ENCODE results near the gene SEMA3A. TPM values are rescaled to one million over a fixed set of nuclear protein-coding genes. Genes with fewer than 3 reads are reported as not detected.

Gene SEMA3A
- polyA plus RNA-seq, 1 experiment: 6.8 TPM

DNA sequence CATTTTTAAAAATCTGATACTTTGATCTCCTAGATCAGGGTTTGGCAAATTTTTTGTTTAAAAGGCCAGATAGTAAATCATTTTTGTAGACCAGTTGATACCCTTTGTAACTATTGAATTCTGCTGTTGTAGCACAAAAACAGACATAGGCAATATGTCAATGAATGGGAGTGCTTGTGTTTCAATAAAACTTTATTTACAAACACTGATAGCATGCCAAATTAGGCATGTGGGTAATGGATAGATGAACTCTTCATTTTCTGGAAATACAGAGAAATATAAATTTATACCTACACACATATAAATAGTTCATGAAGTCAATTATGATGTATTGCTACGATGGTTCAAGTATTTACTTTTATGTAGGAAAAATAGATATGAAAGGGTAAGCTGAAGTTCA is 60.4 kb downstream of the SEMA3A start:
- H3K4me3 ChIP-seq (ENCODE audit: low read depth, low read length): no peak overlapping the region
- H3K36me3 ChIP-seq (ENCODE audit: control insufficient read depth, insufficient read depth, low read length): no peaks in the 10 kb centered on the region
- DNase-seq (ENCODE audit: low read depth): no peak
- ChIA-PET CTCF (no interaction called here), POLR2A (no interaction called here)
- TF ChIP-seq, protein P1, sequence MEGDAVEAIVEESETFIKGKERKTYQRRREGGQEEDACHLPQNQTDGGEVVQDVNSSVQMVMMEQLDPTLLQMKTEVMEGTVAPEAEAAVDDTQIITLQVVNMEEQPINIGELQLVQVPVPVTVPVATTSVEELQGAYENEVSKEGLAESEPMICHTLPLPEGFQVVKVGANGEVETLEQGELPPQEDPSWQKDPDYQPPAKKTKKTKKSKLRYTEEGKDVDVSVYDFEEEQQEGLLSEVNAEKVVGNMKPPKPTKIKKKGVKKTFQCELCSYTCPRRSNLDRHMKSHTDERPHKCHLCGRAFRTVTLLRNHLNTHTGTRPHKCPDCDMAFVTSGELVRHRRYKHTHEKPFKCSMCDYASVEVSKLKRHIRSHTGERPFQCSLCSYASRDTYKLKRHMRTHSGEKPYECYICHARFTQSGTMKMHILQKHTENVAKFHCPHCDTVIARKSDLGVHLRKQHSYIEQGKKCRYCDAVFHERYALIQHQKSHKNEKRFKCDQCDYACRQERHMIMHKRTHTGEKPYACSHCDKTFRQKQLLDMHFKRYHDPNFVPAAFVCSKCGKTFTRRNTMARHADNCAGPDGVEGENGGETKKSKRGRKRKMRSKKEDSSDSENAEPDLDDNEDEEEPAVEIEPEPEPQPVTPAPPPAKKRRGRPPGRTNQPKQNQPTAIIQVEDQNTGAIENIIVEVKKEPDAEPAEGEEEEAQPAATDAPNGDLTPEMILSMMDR (IDR thresholded peaks at IDR 0.05; ENCODE audit: insufficient read depth, low read depth, low read length): no peak
- H3K27me3 ChIP-seq (ENCODE audit: control insufficient read depth, insufficient read depth, low read length): no peaks in the 10 kb centered on the region

DNA sequence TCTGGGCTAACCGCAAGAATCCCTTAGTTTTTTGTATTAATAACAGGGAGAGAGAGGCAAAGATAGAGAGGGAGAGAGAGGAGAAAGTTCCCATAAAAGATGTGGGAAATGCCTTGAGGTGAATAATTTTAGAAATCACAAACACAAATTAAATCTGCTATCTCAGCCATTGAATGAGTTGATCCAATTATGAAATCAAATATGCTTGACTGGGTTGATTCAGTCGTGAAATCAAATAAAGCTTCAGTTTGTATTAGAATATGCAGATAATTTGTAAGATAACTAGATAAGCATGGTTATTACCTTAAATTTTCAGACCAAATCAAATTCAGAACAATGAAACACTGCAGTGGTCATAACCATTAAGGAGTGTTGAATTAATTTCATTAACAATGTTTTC is 68.9 kb downstream of the SEMA3A start:
- Histone ChIP-seq H3K27me3 (ENCODE audit: control insufficient read depth, insufficient read depth, low read length) (no peaks in the 10 kb centered on the region), H3K36me3 (ENCODE audit: control insufficient read depth, insufficient read depth, low read length) (no peaks in the 10 kb centered on the region), H3K4me3 (ENCODE audit: low read depth, low read length) (no peak overlapping the region)
- TF ChIP-seq, protein P1 (IDR thresholded peaks at IDR 0.05; ENCODE audit: insufficient read depth, low read depth, low read length): no peak
- CTCF ChIA-PET: no interaction called here
- POLR2A ChIA-PET: no interaction called here
- DNase-seq (ENCODE audit: low read depth): no peak

DNA sequence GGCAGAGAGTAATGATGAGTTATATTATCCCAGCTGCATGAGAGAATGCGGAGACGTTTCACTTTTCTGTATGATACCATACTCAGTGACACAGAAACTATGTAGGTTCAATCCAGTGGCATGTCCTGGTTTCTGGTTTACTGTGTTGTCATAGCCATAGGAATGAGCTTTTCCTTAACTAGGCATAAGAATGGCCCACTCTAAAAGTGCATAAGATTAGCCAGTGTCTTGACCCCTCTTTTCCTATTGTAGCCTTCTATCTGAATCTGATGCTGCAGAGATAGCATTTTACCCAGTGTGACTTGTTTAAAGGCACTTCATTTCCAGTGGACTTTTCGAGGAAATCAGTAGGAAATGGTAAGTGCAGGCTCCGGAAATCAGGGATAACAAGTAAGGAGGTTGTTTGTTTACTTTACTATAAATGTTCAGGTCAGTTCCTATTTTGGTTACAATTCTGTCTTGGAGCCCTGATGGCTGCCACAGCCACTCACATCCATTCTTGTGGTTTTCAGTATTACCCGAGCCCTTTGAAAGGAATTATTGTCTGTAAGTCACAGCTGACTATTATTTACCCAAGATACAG is 70.5 kb downstream of the SEMA3A start:
- ChIA-PET POLR2A (no interaction called here), CTCF (no interaction called here)
- H3K27me3 ChIP-seq (ENCODE audit: control insufficient read depth, insufficient read depth, low read length): no peaks in the 10 kb centered on the region
- no peaks in the 10 kb centered on the region for H3K36me3 ChIP-seq (ENCODE audit: control insufficient read depth, insufficient read depth, low read length)
- TF ChIP-seq, protein P1 (IDR thresholded peaks at IDR 0.05; ENCODE audit: insufficient read depth, low read depth, low read length): no peak
- DNase-seq (ENCODE audit: low read depth): no peak
- no peak overlapping the region for H3K4me3 ChIP-seq (ENCODE audit: low read depth, low read length)

DNA sequence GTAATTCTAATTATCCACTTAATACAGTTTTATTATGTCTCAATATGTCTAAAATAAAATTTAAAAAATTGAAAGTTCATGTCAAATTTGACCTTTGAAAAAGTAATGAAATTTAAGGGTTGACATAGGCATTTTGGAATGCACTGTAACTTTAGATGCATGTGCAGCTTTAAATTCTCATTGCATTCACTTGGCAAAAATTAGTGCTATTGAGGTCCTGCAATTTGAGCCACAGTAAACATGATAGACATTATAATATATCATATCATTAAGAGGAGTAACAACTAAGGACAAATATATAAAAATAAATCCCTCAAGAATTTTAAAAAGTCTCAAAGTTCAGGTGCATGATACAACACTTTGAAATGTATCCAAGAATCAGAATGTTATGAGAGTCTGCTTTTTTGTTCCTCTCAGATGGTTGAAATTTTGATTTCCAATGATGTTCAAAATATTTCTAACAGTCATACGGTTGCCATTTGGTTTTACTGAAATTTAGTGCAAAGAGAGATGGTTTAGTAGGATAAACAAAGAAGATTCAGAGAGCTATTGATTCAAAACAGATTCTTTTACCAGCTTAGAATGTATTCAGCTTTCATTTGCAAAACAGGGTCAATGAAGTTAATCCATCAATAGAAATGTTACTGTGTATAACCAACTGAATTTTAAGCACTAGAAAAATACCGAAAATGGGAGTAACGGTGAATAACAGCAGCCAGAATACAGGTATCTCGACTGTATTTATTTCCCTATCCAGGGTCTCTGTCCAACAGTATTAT is 71.8 kb downstream of the SEMA3A start:
- Histone ChIP-seq H3K27me3 (ENCODE audit: control insufficient read depth, insufficient read depth, low read length) (no peaks in the 10 kb centered on the region), H3K36me3 (ENCODE audit: control insufficient read depth, insufficient read depth, low read length) (no peaks in the 10 kb centered on the region), H3K4me3 (ENCODE audit: low read depth, low read length) (no peak overlapping the region)
- CTCF ChIA-PET: no interaction called here
- no peak for DNase-seq (ENCODE audit: low read depth)
- TF ChIP-seq, protein P1 (IDR thresholded peaks at IDR 0.05; ENCODE audit: insufficient read depth, low read depth, low read length): no peak
- POLR2A ChIA-PET: no interaction called here

DNA sequence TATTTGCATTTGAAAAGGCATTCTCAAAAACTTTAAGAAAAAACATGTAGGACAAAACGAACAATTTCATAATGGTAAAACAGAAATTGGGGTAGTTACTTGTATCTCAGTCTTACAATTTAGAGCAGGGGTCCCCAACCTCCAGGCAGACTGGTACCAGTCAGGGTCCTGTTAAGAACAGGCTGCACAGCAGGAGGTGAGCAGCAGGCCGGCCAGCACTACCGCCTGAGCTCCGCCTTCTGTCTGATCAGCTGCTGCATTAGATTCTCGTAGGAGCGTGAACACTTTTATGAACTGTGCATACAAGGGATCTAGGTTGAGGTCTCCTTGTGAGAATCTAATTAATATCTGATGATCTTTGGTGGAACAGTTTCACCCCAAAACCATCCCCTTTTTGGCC is 77.3 kb downstream of the SEMA3A start:
- no peak overlapping the region for H3K4me3 ChIP-seq (ENCODE audit: low read depth, low read length)
- CTCF ChIA-PET: no interaction called here
- POLR2A ChIA-PET: no interaction called here
- H3K27me3 ChIP-seq (ENCODE audit: control insufficient read depth, insufficient read depth, low read length): no peaks in the 10 kb centered on the region
- no peak for DNase-seq (ENCODE audit: low read depth)
- H3K36me3 ChIP-seq (ENCODE audit: control insufficient read depth, insufficient read depth, low read length): no peaks in the 10 kb centered on the region
- TF ChIP-seq, protein P1 (IDR thresholded peaks at IDR 0.05; ENCODE audit: insufficient read depth, low read depth, low read length): no peak
